Measurements from ENCODE around the gene SLC26A4. TPM values are rescaled to one million over a fixed set of nuclear protein-coding genes. Genes with fewer than 3 reads are reported as not detected.

The SLC26A4 gene
- total RNA-seq, 1 experiment from 2014 or later = 0.22 TPM

DNA sequence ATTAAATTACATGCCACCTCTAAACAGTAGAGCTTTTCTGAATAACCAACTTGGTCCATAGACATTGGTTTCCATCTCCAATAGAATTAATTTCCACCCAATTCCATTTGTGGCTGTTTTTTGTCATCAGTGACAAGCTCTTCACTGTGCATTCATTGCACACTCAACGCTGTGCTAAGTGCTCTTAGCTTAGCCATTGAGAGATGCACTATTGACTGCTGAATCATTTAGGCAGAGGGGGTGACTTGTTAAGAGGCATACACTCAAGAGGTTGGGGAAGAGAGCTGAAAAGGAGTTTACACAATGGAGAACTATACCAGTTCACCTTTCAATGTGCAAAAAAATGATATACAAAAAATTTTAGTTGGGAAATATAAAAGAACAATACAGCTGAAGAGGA, 51.4 kb downstream of the SLC26A4 start:
- no peak for ATAC-seq
- no peaks in the 10 kb centered on the region for H3K4me1 Mint-ChIP-seq
- TF ChIP-seq TP53 (CRISPR knock-in tag; IDR thresholded peaks at IDR 0.05) (no peak), ZNF396 (CRISPR knock-in tag; IDR thresholded peaks at IDR 0.05; ENCODE audit: borderline replicate concordance) (no peak), MAX (CRISPR knock-in tag; IDR thresholded peaks at IDR 0.05) (no peak), SP1 (CRISPR knock-in tag; conservative IDR thresholded peaks at IDR 0.05) (no peak), ZNF423 (CRISPR knock-in tag; IDR thresholded peaks at IDR 0.05) (no peak), SMAD4 (CRISPR knock-in tag; IDR thresholded peaks at IDR 0.05) (no peak), ZNF317 (CRISPR knock-in tag; IDR thresholded peaks at IDR 0.05; ENCODE audit: borderline replicate concordance, low read depth) (no peak), NR1H2 (CRISPR knock-in tag; IDR thresholded peaks at IDR 0.05) (no peak), ZBTB21 (CRISPR knock-in tag; IDR thresholded peaks at IDR 0.05; ENCODE audit: borderline replicate concordance) (no peak), OVOL2 (CRISPR knock-in tag; IDR thresholded peaks at IDR 0.05; ENCODE audit: borderline replicate concordance) (no peak), NFE2L1 (CRISPR knock-in tag; IDR thresholded peaks at IDR 0.05) (no peak), ZNF121 (CRISPR knock-in tag; IDR thresholded peaks at IDR 0.05) (no peak), E2F5 (CRISPR knock-in tag; IDR thresholded peaks at IDR 0.05) (no peak)
- TF ChIP-seq, protein P1, sequence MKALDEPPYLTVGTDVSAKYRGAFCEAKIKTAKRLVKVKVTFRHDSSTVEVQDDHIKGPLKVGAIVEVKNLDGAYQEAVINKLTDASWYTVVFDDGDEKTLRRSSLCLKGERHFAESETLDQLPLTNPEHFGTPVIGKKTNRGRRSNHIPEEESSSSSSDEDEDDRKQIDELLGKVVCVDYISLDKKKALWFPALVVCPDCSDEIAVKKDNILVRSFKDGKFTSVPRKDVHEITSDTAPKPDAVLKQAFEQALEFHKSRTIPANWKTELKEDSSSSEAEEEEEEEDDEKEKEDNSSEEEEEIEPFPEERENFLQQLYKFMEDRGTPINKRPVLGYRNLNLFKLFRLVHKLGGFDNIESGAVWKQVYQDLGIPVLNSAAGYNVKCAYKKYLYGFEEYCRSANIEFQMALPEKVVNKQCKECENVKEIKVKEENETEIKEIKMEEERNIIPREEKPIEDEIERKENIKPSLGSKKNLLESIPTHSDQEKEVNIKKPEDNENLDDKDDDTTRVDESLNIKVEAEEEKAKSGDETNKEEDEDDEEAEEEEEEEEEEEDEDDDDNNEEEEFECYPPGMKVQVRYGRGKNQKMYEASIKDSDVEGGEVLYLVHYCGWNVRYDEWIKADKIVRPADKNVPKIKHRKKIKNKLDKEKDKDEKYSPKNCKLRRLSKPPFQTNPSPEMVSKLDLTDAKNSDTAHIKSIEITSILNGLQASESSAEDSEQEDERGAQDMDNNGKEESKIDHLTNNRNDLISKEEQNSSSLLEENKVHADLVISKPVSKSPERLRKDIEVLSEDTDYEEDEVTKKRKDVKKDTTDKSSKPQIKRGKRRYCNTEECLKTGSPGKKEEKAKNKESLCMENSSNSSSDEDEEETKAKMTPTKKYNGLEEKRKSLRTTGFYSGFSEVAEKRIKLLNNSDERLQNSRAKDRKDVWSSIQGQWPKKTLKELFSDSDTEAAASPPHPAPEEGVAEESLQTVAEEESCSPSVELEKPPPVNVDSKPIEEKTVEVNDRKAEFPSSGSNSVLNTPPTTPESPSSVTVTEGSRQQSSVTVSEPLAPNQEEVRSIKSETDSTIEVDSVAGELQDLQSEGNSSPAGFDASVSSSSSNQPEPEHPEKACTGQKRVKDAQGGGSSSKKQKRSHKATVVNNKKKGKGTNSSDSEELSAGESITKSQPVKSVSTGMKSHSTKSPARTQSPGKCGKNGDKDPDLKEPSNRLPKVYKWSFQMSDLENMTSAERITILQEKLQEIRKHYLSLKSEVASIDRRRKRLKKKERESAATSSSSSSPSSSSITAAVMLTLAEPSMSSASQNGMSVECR (CRISPR knock-in tag; IDR thresholded peaks at IDR 0.05; ENCODE audit: borderline replicate concordance) = no peak
- TF ChIP-seq, protein P2, sequence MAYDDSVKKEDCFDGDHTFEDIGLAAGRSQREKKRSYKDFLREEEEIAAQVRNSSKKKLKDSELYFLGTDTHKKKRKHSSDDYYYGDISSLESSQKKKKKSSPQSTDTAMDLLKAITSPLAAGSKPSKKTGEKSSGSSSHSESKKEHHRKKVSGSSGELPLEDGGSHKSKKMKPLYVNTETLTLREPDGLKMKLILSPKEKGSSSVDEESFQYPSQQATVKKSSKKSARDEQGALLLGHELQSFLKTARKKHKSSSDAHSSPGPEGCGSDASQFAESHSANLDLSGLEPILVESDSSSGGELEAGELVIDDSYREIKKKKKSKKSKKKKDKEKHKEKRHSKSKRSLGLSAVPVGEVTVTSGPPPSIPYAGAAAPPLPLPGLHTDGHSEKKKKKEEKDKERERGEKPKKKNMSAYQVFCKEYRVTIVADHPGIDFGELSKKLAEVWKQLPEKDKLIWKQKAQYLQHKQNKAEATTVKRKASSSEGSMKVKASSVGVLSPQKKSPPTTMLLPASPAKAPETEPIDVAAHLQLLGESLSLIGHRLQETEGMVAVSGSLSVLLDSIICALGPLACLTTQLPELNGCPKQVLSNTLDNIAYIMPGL (CRISPR knock-in tag; IDR thresholded peaks at IDR 0.05) = no peak
- no peak for DNase-seq (ENCODE audit: low spot score)
- CTCF ChIA-PET = no interaction called here
- H3K4me3 Mint-ChIP-seq = no peak overlapping the region
- POLR2A ChIA-PET = no interaction called here
- no peaks in the 10 kb centered on the region for H3K36me3 Mint-ChIP-seq
- H3K9me3 Mint-ChIP-seq = no peaks in the 10 kb centered on the region
- no peak overlapping the region for H3K27ac Mint-ChIP-seq
- no peaks in the 10 kb centered on the region; the same call in 1 of the 2 replicates for H3K27me3 Mint-ChIP-seq (ENCODE audit: low read depth)

DNA sequence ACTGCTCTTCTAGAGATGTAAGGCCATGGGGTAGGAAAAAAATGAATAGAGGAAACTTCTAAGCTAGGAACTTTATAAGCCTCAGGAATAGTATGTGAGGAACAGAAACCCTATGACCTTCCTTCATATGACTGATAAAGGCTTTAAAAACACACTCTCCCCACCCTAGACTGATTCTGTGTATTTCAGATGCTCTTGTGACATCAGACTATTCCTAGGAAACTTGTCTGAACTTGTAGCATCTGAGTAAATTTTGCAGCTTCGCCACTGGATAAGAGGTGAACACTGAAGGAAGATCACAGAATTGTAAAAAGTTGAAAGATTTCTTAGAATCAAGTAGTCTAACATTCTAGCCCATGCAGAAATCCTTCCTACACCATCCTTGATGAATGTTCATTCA, 52.3 kb downstream of the SLC26A4 start:
- H3K4me1 Mint-ChIP-seq = no peaks in the 10 kb centered on the region
- DNase-seq (ENCODE audit: low spot score) = no peak
- POLR2A ChIA-PET = no interaction called here
- no peaks in the 10 kb centered on the region; the same call in 1 of the 2 replicates for H3K27me3 Mint-ChIP-seq (ENCODE audit: low read depth)
- no peak for ATAC-seq
- no peaks in the 10 kb centered on the region for H3K36me3 Mint-ChIP-seq
- no peak overlapping the region for H3K4me3 Mint-ChIP-seq
- no peaks in the 10 kb centered on the region for H3K9me3 Mint-ChIP-seq
- no peak overlapping the region for H3K27ac Mint-ChIP-seq
- CTCF ChIA-PET = interaction anchor here (0.9 kb wide), 1 partner anchor 14 kb away, joined by 3 read pairs; no protein-coding TSS in a partner anchor
- TF ChIP-seq PREB (CRISPR knock-in tag; IDR thresholded peaks at IDR 0.05; ENCODE audit: borderline replicate concordance) (no peak), CBFB (CRISPR knock-in tag; IDR thresholded peaks at IDR 0.05; ENCODE audit: low read depth) (no peak), EMX1 (CRISPR knock-in tag; IDR thresholded peaks at IDR 0.05) (no peak), JUN (CRISPR knock-in tag; IDR thresholded peaks at IDR 0.05) (no peak), ZNF219 (CRISPR knock-in tag; IDR thresholded peaks at IDR 0.05; ENCODE audit: borderline replicate concordance) (no peak), SP1 (CRISPR knock-in tag; conservative IDR thresholded peaks at IDR 0.05) (no peak), NFE2L1 (CRISPR knock-in tag; IDR thresholded peaks at IDR 0.05) (no peak), ETV6 (CRISPR knock-in tag; IDR thresholded peaks at IDR 0.05) (no peak)
- TF ChIP-seq, protein P3, sequence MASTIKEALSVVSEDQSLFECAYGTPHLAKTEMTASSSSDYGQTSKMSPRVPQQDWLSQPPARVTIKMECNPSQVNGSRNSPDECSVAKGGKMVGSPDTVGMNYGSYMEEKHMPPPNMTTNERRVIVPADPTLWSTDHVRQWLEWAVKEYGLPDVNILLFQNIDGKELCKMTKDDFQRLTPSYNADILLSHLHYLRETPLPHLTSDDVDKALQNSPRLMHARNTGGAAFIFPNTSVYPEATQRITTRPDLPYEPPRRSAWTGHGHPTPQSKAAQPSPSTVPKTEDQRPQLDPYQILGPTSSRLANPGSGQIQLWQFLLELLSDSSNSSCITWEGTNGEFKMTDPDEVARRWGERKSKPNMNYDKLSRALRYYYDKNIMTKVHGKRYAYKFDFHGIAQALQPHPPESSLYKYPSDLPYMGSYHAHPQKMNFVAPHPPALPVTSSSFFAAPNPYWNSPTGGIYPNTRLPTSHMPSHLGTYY (CRISPR knock-in tag; IDR thresholded peaks at IDR 0.05) = no peak
- TF ChIP-seq, protein P1 (CRISPR knock-in tag; IDR thresholded peaks at IDR 0.05; ENCODE audit: borderline replicate concordance) = no peak

Measured in WTC11 (cell line).